ENCODE results near the gene GPR176. TPM values are rescaled to one million over a fixed set of nuclear protein-coding genes. Genes with fewer than 3 reads are reported as not detected.

The GPR176 gene
- total RNA-seq, 1 donor from 2014 or later: 32.1 TPM

DNA sequence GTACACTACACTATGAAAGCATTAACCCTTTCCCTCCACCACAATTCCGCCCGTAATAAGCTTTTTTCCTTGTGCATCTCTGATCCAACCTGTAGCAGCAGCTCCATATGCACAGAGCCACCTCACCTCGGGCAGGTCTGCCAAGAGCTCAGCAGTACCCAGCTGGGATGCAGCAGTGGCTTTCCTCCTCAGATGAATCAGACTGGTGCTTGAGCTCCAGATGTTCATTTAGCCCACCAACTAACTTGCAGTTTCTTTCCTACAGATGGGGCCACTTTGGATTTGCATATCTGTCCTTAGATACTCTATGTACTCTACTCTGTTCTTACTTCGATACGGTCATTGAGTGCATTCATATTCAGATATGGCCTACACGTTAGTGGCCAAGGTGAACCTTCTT lies 122.7 kb downstream of the GPR176 start:
- no peak for DNase-seq (ENCODE audit: low read depth)
- no peak for TF ChIP-seq CTCF (conservative IDR thresholded peaks at IDR 0.05; ENCODE audit: low read depth, low read length)

GRCh38 chr15:39796601-39797000 lies 123.5 kb downstream of the GPR176 start:
- H3K4me3 ChIP-seq (ENCODE audit: low read depth, low read length): no peak overlapping the region
- no peak for TF ChIP-seq CTCF (conservative IDR thresholded peaks at IDR 0.05; ENCODE audit: low read depth, low read length)
- no peak for DNase-seq (ENCODE audit: low read depth)

More for the DNA sequence above, 122.7 kb downstream of the GPR176 start:
- no peak overlapping the region for H3K4me3 ChIP-seq (ENCODE audit: low read depth, low read length)

DNA sequence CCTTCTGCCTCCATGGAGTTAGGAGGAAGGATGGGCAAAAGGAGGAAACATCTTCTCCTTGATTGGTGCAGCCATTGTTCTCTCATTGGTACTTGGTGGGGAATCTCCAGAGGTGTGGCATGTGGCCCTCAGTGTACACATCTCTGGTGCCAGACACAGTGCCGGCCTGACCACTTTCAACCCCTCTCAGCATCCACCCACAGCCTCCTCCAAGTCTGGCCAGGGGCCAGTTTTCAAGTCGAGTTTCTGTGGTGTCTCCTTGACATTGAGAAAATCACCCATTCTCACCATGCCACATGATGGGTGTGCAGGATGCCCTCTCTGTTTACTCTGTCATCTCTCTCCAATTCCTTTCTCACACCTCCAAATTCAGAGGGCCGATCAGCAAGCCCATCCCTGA lies 124.6 kb downstream of the GPR176 start:
- TF ChIP-seq CTCF (conservative IDR thresholded peaks at IDR 0.05; ENCODE audit: low read depth, low read length): no peak

GRCh38 chr15:39794954-39795353 lies 125.1 kb downstream of the GPR176 start:
- H3K4me3 ChIP-seq (ENCODE audit: low read depth, low read length): no peak overlapping the region
- DNase-seq (ENCODE audit: low read depth): no peak
- TF ChIP-seq CTCF (conservative IDR thresholded peaks at IDR 0.05; ENCODE audit: low read depth, low read length): no peak

More for the DNA sequence above, 124.6 kb downstream of the GPR176 start:
- no peak for DNase-seq (ENCODE audit: low read depth)
- no peak overlapping the region for H3K4me3 ChIP-seq (ENCODE audit: low read depth, low read length)

- H3K4me3 ChIP-seq (ENCODE audit: low read depth, low read length): no peak overlapping the region
- DNase-seq (ENCODE audit: low read depth): no peak
- TF ChIP-seq CTCF (conservative IDR thresholded peaks at IDR 0.05; ENCODE audit: low read depth, low read length): no peak
Measured at GRCh38 chr15:39793923-39794322, 126.1 kb downstream of the GPR176 start.

DNA sequence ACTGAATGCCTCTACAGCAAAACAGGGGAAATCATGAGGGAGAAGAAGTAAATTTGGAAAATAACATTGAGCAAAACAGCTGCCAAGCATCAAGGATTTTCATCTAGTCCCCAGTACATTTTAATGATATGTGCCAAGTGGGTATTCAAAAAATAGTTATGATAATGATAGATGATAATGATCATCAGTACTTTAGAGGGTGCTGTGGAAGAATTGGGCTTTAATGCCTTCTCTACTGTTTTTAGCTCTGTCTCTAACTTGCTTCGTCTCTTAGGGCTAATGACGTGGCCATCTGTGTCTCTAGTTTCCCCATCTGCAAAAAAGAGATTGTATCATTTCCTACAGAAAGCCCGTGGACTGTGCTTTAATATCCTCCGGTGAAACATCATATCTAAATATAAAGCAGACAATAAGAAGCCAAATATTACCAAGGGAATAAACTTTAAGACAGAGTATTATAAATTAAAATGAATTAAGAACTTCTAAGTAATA lies 127.2 kb downstream of the GPR176 start:
- TF ChIP-seq CTCF (conservative IDR thresholded peaks at IDR 0.05; ENCODE audit: low read depth, low read length): no peak
- no peak overlapping the region for H3K4me3 ChIP-seq (ENCODE audit: low read depth, low read length)
- DNase-seq (ENCODE audit: low read depth): no peak

GRCh38 chr15:39792025-39792843 lies 127.8 kb downstream of the GPR176 start:
- no peak overlapping the region for H3K4me3 ChIP-seq (ENCODE audit: low read depth, low read length)
- DNase-seq (ENCODE audit: low read depth): no peak
- no peak for TF ChIP-seq CTCF (conservative IDR thresholded peaks at IDR 0.05; ENCODE audit: low read depth, low read length)
